Naive thymus-derived CD4-positive, alpha-beta T cell (primary cell): ENCODE measurements around the gene ADAMTS16. TPM values are rescaled to one million over a fixed set of nuclear protein-coding genes. Genes with fewer than 3 reads are reported as not detected.
"Not testable (repeated sequence)": the region's sequence is repeated elsewhere in the genome, so short reads cannot be mapped to it uniquely, and the experiment has no call there.

Experiments
- ATAC-seq: fragments of 150-1000 bp; cut with Tn5 transposase; 2 replicates; pipeline ENCODE4 v1.10.0; 2021; ENCODE audit warnings: mild to moderate bottlenecking, moderate library complexity
- CTCF ChIA-PET: fragments of 350-600 bp; sonication (Branson Sonifier 250); formaldehyde crosslinking; loops from one replicate; lab custom pipeline; 2021; ENCODE audit warnings: antibody characterized with exemption; lab: Charles Lee
- POLR2A ChIA-PET: fragments of 350-600 bp; sonication (Branson Sonifier 250); formaldehyde crosslinking; loops from one replicate; lab custom pipeline; 2021; ENCODE audit warnings: antibody characterized with exemption, inconsistent platforms; lab: Charles Lee
- DNase-seq, 9 donors: peaks; one replicate each; pipeline versions ENCODE4 v3.0.0 to v3.0.0-alpha.2; 2020 to 2022; ENCODE audit warnings: mixed read lengths in 1 of 9
- H3K27ac ChIP-seq: one replicate; pipeline ENCODE4 v1.7.0; 2013; ENCODE audit warnings: mild to moderate bottlenecking, low read depth, low read length, moderate library complexity
- H3K27me3 ChIP-seq, 2 donors: one replicate each; pipeline ENCODE4 v1.7.0; 2013; ENCODE audit warnings: low read length in 2 of 2, mild to moderate bottlenecking in 2 of 2, moderate library complexity in 2 of 2; ENCODE audit not compliant: control insufficient read depth in 2 of 2, insufficient read depth in 2 of 2
- H3K36me3 ChIP-seq, 3 experiments: 1 replicate in 2 of 3; 2 replicates in 1 of 3; pipeline ENCODE4 v1.7.0; 2013; ENCODE audit warnings: low read length in 3 of 3, mild to moderate bottlenecking in 3 of 3, moderate library complexity in 1 of 3; ENCODE audit not compliant: insufficient read depth in 3 of 3, control insufficient read depth in 2 of 3
- H3K4me1 ChIP-seq, 2 donors: one replicate each; pipeline ENCODE4 v1.7.0; 2013; ENCODE audit warnings: low read length in 2 of 2, mild to moderate bottlenecking in 2 of 2, moderate library complexity in 1 of 2; ENCODE audit not compliant: control insufficient read depth in 2 of 2, insufficient read depth in 2 of 2
- H3K4me3 ChIP-seq: 2 replicates; pipeline ENCODE4 v1.7.0; 2013; ENCODE audit warnings: mild to moderate bottlenecking, low read length
- H3K9me3 ChIP-seq, 3 experiments: 1 replicate in 2 of 3; 2 replicates in 1 of 3; pipeline ENCODE4 v1.7.0; 2013; ENCODE audit warnings: low read length in 3 of 3; ENCODE audit not compliant: control insufficient read depth in 2 of 3
- H3K27ac Mint-ChIP-seq, 9 donors: one replicate each; pipeline ENCODE4 v1.8.0; 2020 to 2022; ENCODE audit warnings: mixed read lengths in 9 of 9, mild to moderate bottlenecking in 8 of 9, moderate library complexity in 5 of 9, inconsistent platforms in 2 of 9
- H3K27me3 Mint-ChIP-seq, 5 donors: one replicate each; pipeline ENCODE4 v1.8.0; 2021 to 2022; ENCODE audit warnings: mixed read lengths in 5 of 5, mild to moderate bottlenecking in 1 of 5
- H3K36me3 Mint-ChIP-seq, 5 donors: one replicate each; pipeline ENCODE4 v1.8.0; 2020 to 2022; ENCODE audit warnings: mixed read lengths in 5 of 5, mild to moderate bottlenecking in 3 of 5, inconsistent platforms in 1 of 5
- H3K4me1 Mint-ChIP-seq, 7 donors: one replicate each; pipeline ENCODE4 v1.8.0; 2020 to 2022; ENCODE audit warnings: mixed read lengths in 7 of 7, mild to moderate bottlenecking in 3 of 7, inconsistent platforms in 1 of 7
- H3K4me3 Mint-ChIP-seq, 10 donors: one replicate each; pipeline ENCODE4 v1.8.0; 2020 to 2022; ENCODE audit warnings: mild to moderate bottlenecking in 10 of 10, mixed read lengths in 10 of 10, moderate library complexity in 6 of 10, inconsistent platforms in 2 of 10
- H3K9me3 Mint-ChIP-seq, 11 donors: one replicate each; pipeline ENCODE4 v1.8.0; 2020 to 2022; ENCODE audit warnings: mixed read lengths in 11 of 11, mild to moderate bottlenecking in 4 of 11, inconsistent platforms in 1 of 11, moderate library complexity in 1 of 11
- intact Hi-C, 2 donors: fragments of 100-400 bp; cut with micrococcal nuclease; formaldehyde crosslinking; loops; one replicate each; pipeline ENCODE4 v1.15.1; 2023
- polyA plus RNA-seq, 2 donors: library from polyadenylated mRNA; unstranded; fragments of 300-500 nt; fragmentation: Illumina TruSeq; gene quantifications; one replicate each; pipeline ENCODE4 v1.2.3, GENCODE V29; 2021
- total RNA-seq, 6 experiments: library from RNA in 5 of 6; stranded (reverse) in 5 of 6; gene quantifications; 1 replicate in 5 of 6; 2 replicates in 1 of 6; pipeline ENCODE4 v1.2.3 and lab custom pipeline; 2021 to 2026

ADAMTS16 gene
- total and polyA plus RNA-seq, 7 experiments from 2014 or later, result not detected

DNA sequence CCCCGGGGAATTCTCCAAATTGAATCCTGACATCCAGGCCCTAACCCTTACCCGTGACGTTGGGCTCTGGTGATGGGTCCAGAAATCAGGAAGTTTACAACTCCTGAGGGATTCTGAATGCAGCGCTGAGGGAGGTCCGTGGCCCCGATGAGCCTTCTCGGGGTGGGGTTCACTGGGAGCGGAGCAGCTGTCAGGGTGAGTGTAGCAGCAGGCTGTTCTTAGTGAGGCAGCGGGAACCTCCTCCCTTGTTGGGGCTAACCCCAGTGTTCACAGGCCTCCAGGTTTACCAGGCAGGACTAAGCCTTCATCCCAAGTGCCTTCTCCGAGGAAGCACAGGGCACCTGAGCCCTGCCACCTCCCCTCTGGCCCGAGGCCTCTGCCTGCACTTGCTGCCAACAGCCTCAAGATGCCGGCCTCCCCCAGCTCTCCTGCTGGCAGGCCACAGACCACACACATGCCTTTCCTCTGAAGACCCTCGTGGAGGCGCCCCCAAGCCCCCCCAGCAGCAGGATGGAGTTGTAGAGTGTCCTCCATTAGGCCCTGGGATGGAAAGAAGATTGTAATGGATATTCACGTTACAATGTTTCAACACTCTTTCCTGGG, 7.3 kb upstream of the ADAMTS16 start:
- no peaks in the 10 kb centered on the region for H3K9me3 ChIP-seq
- CTCF ChIA-PET, result no interaction called here
- H3K9me3 Mint-ChIP-seq, result peaks cover 0 to 6% (median 0%) of the 10 kb centered on the region in 11 donors
- intact Hi-C loops, result no loop called here
- no peaks in the 10 kb centered on the region for H3K27me3 ChIP-seq
- H3K27me3 Mint-ChIP-seq, result peaks cover 0 to 10% (median 6%) of the 10 kb centered on the region in 5 donors
- no peaks in the 10 kb centered on the region for H3K36me3 Mint-ChIP-seq
- no peak overlapping the region for H3K4me3 ChIP-seq
- POLR2A ChIA-PET, result no interaction called here
- H3K4me1 ChIP-seq, result no peaks in the 10 kb centered on the region
- DNase-seq, result no peak
- H3K27ac Mint-ChIP-seq, result no peak overlapping the region
- no peaks in the 10 kb centered on the region for H3K4me1 Mint-ChIP-seq
- no peak overlapping the region for H3K27ac ChIP-seq
- no peak for ATAC-seq
- no peak overlapping the region for H3K4me3 Mint-ChIP-seq
- no peaks in the 10 kb centered on the region for H3K36me3 ChIP-seq

DNA sequence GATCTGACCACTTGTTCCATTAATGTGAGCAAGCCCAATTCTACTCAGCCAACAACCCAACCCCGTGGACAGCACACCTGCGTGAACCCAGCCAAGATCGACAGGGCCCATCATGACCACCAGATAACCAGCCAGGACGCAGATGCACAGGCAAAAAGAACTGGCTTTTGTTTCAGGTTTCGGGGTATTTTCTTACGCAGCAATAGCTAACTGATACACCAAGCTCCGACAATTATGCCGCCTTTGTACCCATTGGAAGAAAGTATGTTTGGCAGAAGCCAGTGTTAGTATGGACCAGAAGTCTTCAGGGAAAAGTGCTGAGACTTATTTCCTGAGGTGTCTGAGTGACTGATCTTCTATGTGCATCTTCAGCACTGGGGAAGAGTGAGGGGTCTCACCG, 6.0 kb upstream of the ADAMTS16 start:
- peaks cover 0 to 4% (median 0%) of the 10 kb centered on the region in 7 donors for H3K4me1 Mint-ChIP-seq
- intact Hi-C loops, result no loop called here

DNA sequence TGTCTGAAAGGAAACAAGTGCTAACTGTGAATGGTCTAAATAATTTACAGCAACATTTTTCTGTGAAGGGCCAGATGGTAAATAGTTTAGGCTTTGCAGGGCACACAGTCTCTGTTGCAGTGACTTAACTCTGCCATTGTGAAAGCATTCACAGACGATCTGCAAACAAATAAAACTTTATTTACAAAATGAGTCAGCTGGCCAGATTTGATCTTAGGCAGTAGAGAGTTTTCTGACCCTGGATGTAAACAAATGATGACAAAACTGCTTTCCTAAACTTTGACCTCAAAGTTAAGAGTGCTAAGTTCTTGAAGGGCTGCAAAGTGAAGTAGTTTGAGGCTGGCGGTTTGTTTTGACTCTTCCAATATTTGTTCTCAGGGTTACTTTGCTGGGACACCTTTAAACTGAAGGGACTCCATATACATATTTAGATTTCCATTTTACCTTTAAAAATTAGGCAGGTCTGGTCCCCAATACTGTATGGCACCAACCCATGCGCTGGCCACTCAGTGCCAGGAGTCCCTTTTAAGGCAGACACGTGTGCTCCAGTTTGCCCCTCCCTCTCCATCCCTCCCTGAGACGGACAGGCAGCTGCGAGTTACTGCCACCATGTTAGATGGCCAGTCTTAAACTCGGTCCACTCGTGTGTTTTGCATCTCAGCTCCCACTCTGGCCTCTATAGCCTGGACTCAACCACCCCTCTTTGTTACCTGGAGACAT, 4.0 kb upstream of the ADAMTS16 start:
- H3K27ac Mint-ChIP-seq, result no peak overlapping the region
- ATAC-seq, result no peak
- peaks cover 0 to 3% (median 0%) of the 10 kb centered on the region in 5 donors for H3K36me3 Mint-ChIP-seq
- H3K27me3 Mint-ChIP-seq, result peaks cover 16 to 21% (median 17%) of the 10 kb centered on the region in 5 donors
- intact Hi-C loops, result no loop called here
- DNase-seq, result no peak
- Histone ChIP-seq H3K4me1 (no peaks in the 10 kb centered on the region), H3K27ac (no peak overlapping the region), H3K9me3 (no peaks in the 10 kb centered on the region), H3K27me3 (peaks cover 0 to 3% of the 10 kb centered on the region in 2 donors), H3K36me3 (no peaks in the 10 kb centered on the region), H3K4me3 (no peak overlapping the region)
- no peak overlapping the region for H3K4me3 Mint-ChIP-seq
- peaks cover 0 to 10% (median 5%) of the 10 kb centered on the region in 7 donors for H3K4me1 Mint-ChIP-seq
- ChIA-PET POLR2A (no interaction called here), CTCF (no interaction called here)
- peaks cover 0 to 6% (median 0%) of the 10 kb centered on the region in 11 donors for H3K9me3 Mint-ChIP-seq

More for the DNA sequence above, 6.0 kb upstream of the ADAMTS16 start:
- POLR2A ChIA-PET, result no interaction called here
- H3K9me3 ChIP-seq, result no peaks in the 10 kb centered on the region
- no peak overlapping the region for H3K27ac Mint-ChIP-seq
- no peaks in the 10 kb centered on the region for H3K4me1 ChIP-seq
- no peak overlapping the region for H3K27ac ChIP-seq
- DNase-seq, result no peak
- H3K27me3 Mint-ChIP-seq, result peaks cover 6 to 14% (median 10%) of the 10 kb centered on the region in 5 donors
- no peak for ATAC-seq
- no peaks in the 10 kb centered on the region for H3K36me3 ChIP-seq
- CTCF ChIA-PET, result no interaction called here
- peaks cover 0 to 3% (median 0%) of the 10 kb centered on the region in 5 donors for H3K36me3 Mint-ChIP-seq
- peaks cover 0 to 6% (median 0%) of the 10 kb centered on the region in 11 donors for H3K9me3 Mint-ChIP-seq
- H3K27me3 ChIP-seq, result no peaks in the 10 kb centered on the region
- no peak overlapping the region for H3K4me3 Mint-ChIP-seq
- no peak overlapping the region for H3K4me3 ChIP-seq

GRCh38 chr5:5137851-5138250, 2.3 kb upstream of the ADAMTS16 start:
- H3K36me3 ChIP-seq, H3K36me3 Mint-ChIP-seq, ATAC-seq, H3K27ac Mint-ChIP-seq, H3K9me3 Mint-ChIP-seq, POLR2A ChIA-PET, H3K27ac ChIP-seq, H3K9me3 ChIP-seq, H3K4me3 Mint-ChIP-seq, CTCF ChIA-PET, intact Hi-C loops, H3K4me3 ChIP-seq, H3K4me1 ChIP-seq, DNase-seq, H3K27me3 ChIP-seq: not testable (repeated sequence)
- Mint-ChIP-seq H3K4me1 (peaks cover 0 to 14% (median 9%) of the 10 kb centered on the region in 7 donors), H3K27me3 (peaks cover 24 to 33% (median 30%) of the 10 kb centered on the region in 5 donors)

DNA sequence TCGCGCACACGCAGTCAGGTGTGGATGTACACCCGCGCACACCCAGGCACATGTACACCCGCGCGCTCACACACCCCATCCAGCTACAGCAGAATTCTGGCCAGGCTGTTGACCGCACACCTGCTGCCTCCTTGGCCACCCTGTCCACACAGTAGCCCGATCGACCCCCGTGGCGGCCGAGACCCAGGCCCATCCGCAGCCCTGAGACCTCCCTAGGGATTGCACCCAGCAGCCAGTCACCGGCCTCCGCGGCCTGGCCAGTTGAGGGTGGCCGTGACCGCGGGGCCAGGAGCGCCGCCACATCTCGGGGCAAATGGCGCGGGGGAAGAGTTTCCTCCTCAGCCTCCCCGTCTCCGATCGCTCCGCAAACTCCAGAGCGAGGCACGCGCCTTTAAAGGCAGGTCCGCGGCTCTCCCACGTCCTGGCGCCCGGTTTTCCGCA, 774 bp upstream of the ADAMTS16 start:
- no peaks in the 10 kb centered on the region for H3K9me3 ChIP-seq
- Mint-ChIP-seq H3K36me3 (peaks cover 0 to 3% (median 0%) of the 10 kb centered on the region in 5 donors), H3K4me1 (peaks cover 0 to 14% (median 9%) of the 10 kb centered on the region in 7 donors), H3K4me3 (peak overlapping the region in 1 of 10 donors; percentile 7), H3K27ac (no peak overlapping the region), H3K27me3 (peaks cover 21 to 39% (median 33%) of the 10 kb centered on the region in 5 donors), H3K9me3 (peaks cover 0 to 2% (median 0%) of the 10 kb centered on the region in 11 donors)
- H3K4me1 ChIP-seq, result no peaks in the 10 kb centered on the region
- H3K4me3 ChIP-seq, result no peak overlapping the region
- intact Hi-C loops, result no loop called here
- ATAC-seq, result no peak
- ChIA-PET POLR2A (no interaction called here), CTCF (no interaction called here)
- no peaks in the 10 kb centered on the region for H3K36me3 ChIP-seq
- no peak overlapping the region for H3K27ac ChIP-seq
- DNase-seq, result no peak
- peaks cover 0 to 9% of the 10 kb centered on the region in 2 donors for H3K27me3 ChIP-seq

GRCh38 chr5:5140479-5141338, 579 bp downstream of the ADAMTS16 start:
- peaks cover 0 to 2% (median 0%) of the 10 kb centered on the region in 11 donors for H3K9me3 Mint-ChIP-seq
- ChIA-PET POLR2A (no interaction called here), CTCF (interaction anchor here (0.7 kb wide), 1 partner anchor 17 kb away, joined by 3 read pairs; no protein-coding TSS in a partner anchor)
- H3K36me3 ChIP-seq, result no peaks in the 10 kb centered on the region
- DNase-seq (no peak), ATAC-seq (no peak)
- H3K4me3 Mint-ChIP-seq, result peak overlapping the region in 5 of 10 donors; percentile 13 to 69 (median 33)
- peaks cover 0 to 3% (median 0%) of the 10 kb centered on the region in 5 donors for H3K36me3 Mint-ChIP-seq
- H3K4me3 ChIP-seq, result no peak overlapping the region
- H3K27ac ChIP-seq, result no peak overlapping the region
- no peaks in the 10 kb centered on the region for H3K9me3 ChIP-seq
- H3K27me3 ChIP-seq, result peaks cover 0 to 9% of the 10 kb centered on the region in 2 donors
- no peak overlapping the region for H3K27ac Mint-ChIP-seq
- intact Hi-C loops, result loop anchor here (1.0 to 5.0 kb wide), 2 partner anchors 279 to 1607 kb away; no protein-coding TSS in a partner anchor
- H3K4me1 ChIP-seq, result no peaks in the 10 kb centered on the region
- peaks cover 0 to 14% (median 9%) of the 10 kb centered on the region in 7 donors for H3K4me1 Mint-ChIP-seq
- H3K27me3 Mint-ChIP-seq, result peaks cover 21 to 39% (median 33%) of the 10 kb centered on the region in 5 donors
